ENCODE measurements around the gene MLX.

Gene MLX

DNA sequence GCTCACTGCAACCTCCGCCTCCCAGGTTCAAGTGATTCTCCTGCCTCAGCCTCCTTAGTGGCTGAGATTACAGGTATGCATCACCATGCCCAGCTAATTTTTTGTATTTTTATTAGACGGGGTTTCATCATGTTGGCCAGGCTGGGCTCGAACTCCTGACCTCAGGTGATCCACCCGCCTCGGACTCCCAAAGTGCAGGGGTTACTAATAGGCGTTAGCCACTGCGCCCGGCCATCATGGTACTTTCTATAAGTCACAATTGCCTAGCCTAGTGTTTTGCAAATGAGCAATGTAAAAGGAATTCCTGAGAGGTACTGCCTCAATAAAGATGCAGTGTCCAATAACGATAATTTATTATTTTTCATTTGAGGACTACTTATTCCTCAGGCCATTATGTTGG is 24.5 kb downstream of the MLX start:
- Histone ChIP-seq H4K20me1 (ENCODE audit: insufficient read depth, low read length, poor library complexity, severe bottlenecking) (no peaks in the 10 kb centered on the region), H3K4me1 (ENCODE audit: insufficient read depth, low read length, poor library complexity, severe bottlenecking) (no peaks in the 10 kb centered on the region), H3K9ac (ENCODE audit: low read depth, low read length, poor library complexity, severe bottlenecking) (no peak overlapping the region), H2AFZ (ENCODE audit: low read length) (no peak overlapping the region), H3K36me3 (ENCODE audit: insufficient read depth, low read length) (peaks cover 25% of the 10 kb centered on the region; the same call in 1 of the 2 replicates), H3K4me3 (ENCODE audit: low read length, poor library complexity, severe bottlenecking) (no peak overlapping the region), H3K4me2 (ENCODE audit: low read depth, low read length, poor library complexity, severe bottlenecking) (no peak overlapping the region), H3K27me3 (ENCODE audit: insufficient read depth, low read length, poor library complexity, severe bottlenecking) (no peaks in the 10 kb centered on the region), H3K9me3 (ENCODE audit: insufficient read depth, low read depth, low read length) (no peaks in the 10 kb centered on the region), H3K9me2 (replicated peaks; ENCODE audit: low read depth, low read length) (no peaks in the 10 kb centered on the region), H3K79me2 (ENCODE audit: insufficient read depth, low read length) (no peaks in the 10 kb centered on the region), H3F3A (ENCODE audit: low read depth) (no peaks in the 10 kb centered on the region)
- TF ChIP-seq, protein P1, sequence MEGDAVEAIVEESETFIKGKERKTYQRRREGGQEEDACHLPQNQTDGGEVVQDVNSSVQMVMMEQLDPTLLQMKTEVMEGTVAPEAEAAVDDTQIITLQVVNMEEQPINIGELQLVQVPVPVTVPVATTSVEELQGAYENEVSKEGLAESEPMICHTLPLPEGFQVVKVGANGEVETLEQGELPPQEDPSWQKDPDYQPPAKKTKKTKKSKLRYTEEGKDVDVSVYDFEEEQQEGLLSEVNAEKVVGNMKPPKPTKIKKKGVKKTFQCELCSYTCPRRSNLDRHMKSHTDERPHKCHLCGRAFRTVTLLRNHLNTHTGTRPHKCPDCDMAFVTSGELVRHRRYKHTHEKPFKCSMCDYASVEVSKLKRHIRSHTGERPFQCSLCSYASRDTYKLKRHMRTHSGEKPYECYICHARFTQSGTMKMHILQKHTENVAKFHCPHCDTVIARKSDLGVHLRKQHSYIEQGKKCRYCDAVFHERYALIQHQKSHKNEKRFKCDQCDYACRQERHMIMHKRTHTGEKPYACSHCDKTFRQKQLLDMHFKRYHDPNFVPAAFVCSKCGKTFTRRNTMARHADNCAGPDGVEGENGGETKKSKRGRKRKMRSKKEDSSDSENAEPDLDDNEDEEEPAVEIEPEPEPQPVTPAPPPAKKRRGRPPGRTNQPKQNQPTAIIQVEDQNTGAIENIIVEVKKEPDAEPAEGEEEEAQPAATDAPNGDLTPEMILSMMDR (conservative IDR thresholded peaks at IDR 0.05; ENCODE audit: low read length): no peak
- TF ChIP-seq EZH2phosphoT487 (IDR thresholded peaks at IDR 0.05; ENCODE audit: borderline replicate concordance): no peak

DNA sequence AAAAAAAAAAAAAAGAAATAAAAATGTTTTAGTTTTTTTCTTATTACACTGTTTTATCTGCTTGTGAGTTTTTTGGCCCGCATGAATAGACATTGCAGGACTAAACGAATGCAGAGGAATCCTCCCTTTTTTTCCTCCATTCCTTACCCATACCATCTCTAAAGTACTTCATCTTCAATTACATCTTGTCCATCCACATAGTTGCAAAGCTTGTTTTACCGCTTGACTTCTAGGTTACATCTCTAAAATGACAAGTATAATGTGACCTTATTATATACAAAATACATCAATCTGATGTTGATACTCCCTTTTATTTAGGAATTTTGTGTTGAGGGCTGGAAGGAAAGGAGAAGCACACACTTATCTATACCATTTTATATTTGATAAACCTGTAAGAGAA is 29.5 kb downstream of the MLX start:
- no peak overlapping the region for H3K4me2 ChIP-seq (ENCODE audit: low read depth, low read length, poor library complexity, severe bottlenecking)
- H3K9ac ChIP-seq (ENCODE audit: low read depth, low read length, poor library complexity, severe bottlenecking): no peak overlapping the region
- no peaks in the 10 kb centered on the region for H3K9me3 ChIP-seq (ENCODE audit: insufficient read depth, low read depth, low read length)
- H3K36me3 ChIP-seq (ENCODE audit: insufficient read depth, low read length): no peaks in the 10 kb centered on the region; the same call in 1 of the 2 replicates
- TF ChIP-seq, protein P1 (conservative IDR thresholded peaks at IDR 0.05; ENCODE audit: low read length): no peak
- TF ChIP-seq EZH2phosphoT487 (IDR thresholded peaks at IDR 0.05; ENCODE audit: borderline replicate concordance): no peak
- no peaks in the 10 kb centered on the region for H3K4me1 ChIP-seq (ENCODE audit: insufficient read depth, low read length, poor library complexity, severe bottlenecking)
- H3K4me3 ChIP-seq (ENCODE audit: low read length, poor library complexity, severe bottlenecking): no peak overlapping the region
- H2AFZ ChIP-seq (ENCODE audit: low read length): no peak overlapping the region
- H3K27me3 ChIP-seq (ENCODE audit: insufficient read depth, low read length, poor library complexity, severe bottlenecking): no peaks in the 10 kb centered on the region
- no peaks in the 10 kb centered on the region for H3F3A ChIP-seq (ENCODE audit: low read depth)
- H3K9me2 ChIP-seq (replicated peaks; ENCODE audit: low read depth, low read length): no peaks in the 10 kb centered on the region
- no peaks in the 10 kb centered on the region for H4K20me1 ChIP-seq (ENCODE audit: insufficient read depth, low read length, poor library complexity, severe bottlenecking)
- peaks cover 6% of the 10 kb centered on the region; the same call in 1 of the 2 replicates for H3K79me2 ChIP-seq (ENCODE audit: insufficient read depth, low read length)

DNA sequence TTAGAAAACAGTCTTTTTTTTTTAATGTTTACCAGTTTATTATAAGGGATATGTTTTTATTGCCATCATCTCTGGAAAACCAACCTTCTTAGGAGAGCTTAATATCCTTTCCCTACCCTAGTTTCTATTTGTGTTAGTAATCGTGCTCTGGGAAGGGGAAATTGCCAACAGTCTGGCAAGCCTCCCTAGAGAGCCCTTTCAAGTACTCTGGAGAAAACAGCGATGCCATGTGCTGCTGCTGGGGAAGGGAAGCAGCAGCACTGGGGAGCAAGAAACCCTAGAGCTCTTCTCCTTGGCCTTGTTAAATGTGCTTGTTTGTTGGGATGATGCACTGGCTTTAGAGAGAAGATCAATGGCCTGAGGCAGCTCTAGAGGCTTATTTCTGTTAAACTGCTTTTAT is 32.0 kb downstream of the MLX start:
- Histone ChIP-seq H2AFZ (ENCODE audit: low read length) (no peak overlapping the region), H3K27me3 (ENCODE audit: insufficient read depth, low read length, poor library complexity, severe bottlenecking) (no peaks in the 10 kb centered on the region), H3K9me2 (replicated peaks; ENCODE audit: low read depth, low read length) (no peaks in the 10 kb centered on the region), H3K4me1 (ENCODE audit: insufficient read depth, low read length, poor library complexity, severe bottlenecking) (peaks cover 5% of the 10 kb centered on the region), H3K9ac (ENCODE audit: low read depth, low read length, poor library complexity, severe bottlenecking) (no peak overlapping the region), H4K20me1 (ENCODE audit: insufficient read depth, low read length, poor library complexity, severe bottlenecking) (peaks cover 8% of the 10 kb centered on the region), H3F3A (ENCODE audit: low read depth) (no peaks in the 10 kb centered on the region), H3K4me3 (ENCODE audit: low read length, poor library complexity, severe bottlenecking) (no peak overlapping the region), H3K79me2 (ENCODE audit: insufficient read depth, low read length) (peaks cover 27% of the 10 kb centered on the region; the same call in 1 of the 2 replicates), H3K36me3 (ENCODE audit: insufficient read depth, low read length) (no peaks in the 10 kb centered on the region), H3K9me3 (ENCODE audit: insufficient read depth, low read depth, low read length) (no peaks in the 10 kb centered on the region), H3K4me2 (ENCODE audit: low read depth, low read length, poor library complexity, severe bottlenecking) (no peak overlapping the region)
- TF ChIP-seq EZH2phosphoT487 (IDR thresholded peaks at IDR 0.05; ENCODE audit: borderline replicate concordance): no peak
- TF ChIP-seq, protein P1 (conservative IDR thresholded peaks at IDR 0.05; ENCODE audit: low read length): no peak
